Occipital lobe (tissue), 2 donors: ENCODE data around the gene CLDN10. TPM values are rescaled to one million over a fixed set of nuclear protein-coding genes. Genes with fewer than 3 reads are reported as not detected.
A peak's percentile ranks its signal among the peaks of the same experiment; 100 is the strongest.

Source experiments
- DNase-seq: peaks from one replicate; lab custom pipeline; 2025; lab: John Stamatoyannopoulos, UW
- total RNA-seq: library from RNA; depleted of rRNA; stranded (reverse); fragments of >200 nt; gene quantifications from one replicate; pipeline ENCODE4 v1.2.3, GENCODE V29; 2014

Gene CLDN10
- total RNA-seq, 1 donor from 2014 or later, result 2.3 TPM

- DNase-seq, result no peak
Observed at GRCh38 chr13:95601216-95601615, 48.7 kb downstream of the CLDN10 start.

GRCh38 chr13:95601906-95602305 is 49.4 kb downstream of the CLDN10 start:
- DNase-seq, result no peak

GRCh38 chr13:95603887-95604555 is 51.5 kb downstream of the CLDN10 start:
- peak; percentile 21 for DNase-seq

- no peak for DNase-seq
Observed at GRCh38 chr13:95604556-95604915, 52.0 kb downstream of the CLDN10 start.

- no peak for DNase-seq
Observed at GRCh38 chr13:95605448-95606125, 53.1 kb downstream of the CLDN10 start.

GRCh38 chr13:95607366-95607765 is 54.8 kb downstream of the CLDN10 start:
- DNase-seq, result no peak

GRCh38 chr13:95608640-95609323 is 56.3 kb downstream of the CLDN10 start:
- DNase-seq, result no peak

- DNase-seq, result no peak
Observed at GRCh38 chr13:95614641-95615245, 62.2 kb downstream of the CLDN10 start.

GRCh38 chr13:95615539-95615938 is 63.0 kb downstream of the CLDN10 start:
- DNase-seq, result no peak

GRCh38 chr13:95620030-95620824 is 67.7 kb downstream of the CLDN10 start:
- no peak for DNase-seq

GRCh38 chr13:95620825-95621498 is 68.4 kb downstream of the CLDN10 start:
- peak; percentile 8 for DNase-seq

- DNase-seq, result no peak
Observed at GRCh38 chr13:95623141-95623540, 70.6 kb downstream of the CLDN10 start.

- DNase-seq, result no peak
Observed at GRCh38 chr13:95624020-95624419, 71.5 kb downstream of the CLDN10 start.

GRCh38 chr13:95626768-95627167 is 74.2 kb downstream of the CLDN10 start:
- DNase-seq, result no peak

- no peak for DNase-seq
Observed at GRCh38 chr13:95627590-95627989, 75.1 kb downstream of the CLDN10 start.

GRCh38 chr13:95628488-95628887 is 76.0 kb downstream of the CLDN10 start:
- DNase-seq, result no peak

GRCh38 chr13:95629071-95629470 is 76.6 kb downstream of the CLDN10 start:
- DNase-seq, result no peak
